ENCODE results near the gene EFCAB14. TPM values are rescaled to one million over a fixed set of nuclear protein-coding genes. Genes with fewer than 3 reads are reported as not detected.

EFCAB14 gene
- total and polyA plus RNA-seq, 2 donors (not counting 3 experiments of a cell fraction or from before 2014, with no cell fraction given), result 30.0 to 81.7 TPM

GRCh38 chr1:46718340-46718726 is 581 bp downstream of the EFCAB14 start:
- ChIA-PET CTCF (interaction anchor here (1.0 to 1.8 kb wide), 3 partner anchors 96 to 186 kb away, joined by 3 to 4 read pairs (median 4); partner anchors contain the start of gene MOB3C), POLR2A (no interaction called here)
- peak overlapping the region; percentile 86 for H2AFZ ChIP-seq (ENCODE audit: low read depth, low read length)
- H3K4me2 ChIP-seq (ENCODE audit: insufficient read depth, low read length), result peak overlapping the region; percentile 96
- H3K27me3 ChIP-seq (ENCODE audit: control insufficient read depth in 2 of 2, insufficient read depth in 2 of 2, low read length in 2 of 2), result peaks cover 0 to 6% of the 10 kb centered on the region in 2 experiments
- BruUV-seq (replicated peaks), result no TSS peak
- intact Hi-C loops (cut with micrococcal nuclease), result loop anchor here (2.0 to 10.0 kb wide), 2 partner anchors 32 to 616 kb away; partner anchors contain the start of gene CMPK1
- FAIRE-seq, result peak; percentile 69
- H3K4me3 ChIP-seq (replicated peaks in 1 of 3; ENCODE audit: insufficient read depth in 1 of 3, low read depth in 1 of 3, low read length in 3 of 3), result peak overlapping the region; percentile 63 to 96 (median 83)
- TF ChIP-seq POLR2A (IDR thresholded peaks at IDR 0.05; ENCODE audit: low read depth, low read length), result no peak
- no peak for TF ChIP-seq MYC (IDR thresholded peaks at IDR 0.05; ENCODE audit: low read depth, low read length)
- no peak for TF ChIP-seq GATA2 (IDR thresholded peaks at IDR 0.05; ENCODE audit: insufficient read depth, insufficient read length, low read depth, low read length)
- no peaks in the 10 kb centered on the region for H3K9me1 ChIP-seq (replicated peaks; ENCODE audit: control insufficient read depth, extremely low read depth, insufficient read depth, low read length)
- H3K9me3 ChIP-seq (replicated peaks; ENCODE audit: control insufficient read depth, insufficient read depth, low read length), result no peaks in the 10 kb centered on the region
- peak overlapping the region; percentile 92 for H3K9ac ChIP-seq (replicated peaks; ENCODE audit: extremely low read depth, insufficient read depth, low read length)
- no peak for DNase-seq (ENCODE audit: low read depth, low spot score)
- peaks cover 25% of the 10 kb centered on the region for H3K79me2 ChIP-seq (ENCODE audit: control insufficient read depth, insufficient read depth, low read length)
- peak overlapping the region; percentile 82 for H3K27ac ChIP-seq (ENCODE audit: insufficient read depth, low read depth, low read length)
- peaks cover 6% of the 10 kb centered on the region for H4K20me1 ChIP-seq (replicated peaks; ENCODE audit: control insufficient read depth, extremely low read depth, insufficient read depth, low read length)
- H3K36me3 ChIP-seq (ENCODE audit: control insufficient read depth in 2 of 2, extremely low read depth in 1 of 2, insufficient read depth in 2 of 2, low read length in 2 of 2), result peaks cover 3 to 8% of the 10 kb centered on the region in 2 experiments
- dilution Hi-C loops (cut with MboI; ENCODE audit: extremely low pct_ligation_motif_present, low sequenced_read_pairs), result no loop called here
- peaks cover 27% of the 10 kb centered on the region for H3K4me1 ChIP-seq (ENCODE audit: control insufficient read depth, extremely low read depth, insufficient read depth, low read length)

GRCh38 chr1:46717654-46718053 is 1.3 kb downstream of the EFCAB14 start:
- peaks cover 6% of the 10 kb centered on the region for H4K20me1 ChIP-seq (replicated peaks; ENCODE audit: control insufficient read depth, extremely low read depth, insufficient read depth, low read length)
- H3K36me3 ChIP-seq (ENCODE audit: control insufficient read depth in 2 of 2, extremely low read depth in 1 of 2, insufficient read depth in 2 of 2, low read length in 2 of 2), result peaks cover 3 to 8% of the 10 kb centered on the region in 2 experiments
- BruUV-seq (replicated peaks), result no TSS peak
- peak overlapping the region in 2 of 3 experiments; percentile 63 to 83 for H3K4me3 ChIP-seq (replicated peaks in 1 of 3; ENCODE audit: insufficient read depth in 1 of 3, low read depth in 1 of 3, low read length in 3 of 3)
- no peaks in the 10 kb centered on the region for H3K9me1 ChIP-seq (replicated peaks; ENCODE audit: control insufficient read depth, extremely low read depth, insufficient read depth, low read length)
- peaks cover 24% of the 10 kb centered on the region for H3K4me1 ChIP-seq (ENCODE audit: control insufficient read depth, extremely low read depth, insufficient read depth, low read length)
- DNase-seq (ENCODE audit: low read depth, low spot score) (no peak), FAIRE-seq (no peak)
- TF ChIP-seq FOS (IDR thresholded peaks at IDR 0.05; ENCODE audit: borderline replicate concordance, insufficient read depth, low read length) (no peak), GATA2 (IDR thresholded peaks at IDR 0.05; ENCODE audit: insufficient read depth, insufficient read length, low read depth, low read length) (no peak), POLR2AphosphoS5 (IDR thresholded peaks at IDR 0.05; ENCODE audit: insufficient read depth, low read depth, low read length) (no peak), JUN (IDR thresholded peaks at IDR 0.05; ENCODE audit: borderline replicate concordance, insufficient read depth, insufficient read length, low read depth) (no peak), MYC (IDR thresholded peaks at IDR 0.05; ENCODE audit: low read depth, low read length) (no peak), EZH2 (IDR thresholded peaks at IDR 0.05; ENCODE audit: borderline replicate concordance, low read depth, low read length, severe bottlenecking) (no peak), MAX (IDR thresholded peaks at IDR 0.05; ENCODE audit: insufficient read depth, insufficient read length) (no peak), POLR2A (IDR thresholded peaks at IDR 0.05; ENCODE audit: low read depth, low read length) (no peak)
- TF ChIP-seq, protein P1, sequence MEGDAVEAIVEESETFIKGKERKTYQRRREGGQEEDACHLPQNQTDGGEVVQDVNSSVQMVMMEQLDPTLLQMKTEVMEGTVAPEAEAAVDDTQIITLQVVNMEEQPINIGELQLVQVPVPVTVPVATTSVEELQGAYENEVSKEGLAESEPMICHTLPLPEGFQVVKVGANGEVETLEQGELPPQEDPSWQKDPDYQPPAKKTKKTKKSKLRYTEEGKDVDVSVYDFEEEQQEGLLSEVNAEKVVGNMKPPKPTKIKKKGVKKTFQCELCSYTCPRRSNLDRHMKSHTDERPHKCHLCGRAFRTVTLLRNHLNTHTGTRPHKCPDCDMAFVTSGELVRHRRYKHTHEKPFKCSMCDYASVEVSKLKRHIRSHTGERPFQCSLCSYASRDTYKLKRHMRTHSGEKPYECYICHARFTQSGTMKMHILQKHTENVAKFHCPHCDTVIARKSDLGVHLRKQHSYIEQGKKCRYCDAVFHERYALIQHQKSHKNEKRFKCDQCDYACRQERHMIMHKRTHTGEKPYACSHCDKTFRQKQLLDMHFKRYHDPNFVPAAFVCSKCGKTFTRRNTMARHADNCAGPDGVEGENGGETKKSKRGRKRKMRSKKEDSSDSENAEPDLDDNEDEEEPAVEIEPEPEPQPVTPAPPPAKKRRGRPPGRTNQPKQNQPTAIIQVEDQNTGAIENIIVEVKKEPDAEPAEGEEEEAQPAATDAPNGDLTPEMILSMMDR (IDR thresholded peaks at IDR 0.05; ENCODE audit: extremely low read depth in 1 of 2, insufficient read depth in 1 of 2, low read depth in 1 of 2, low read length in 2 of 2), result no peak
- no peak overlapping the region for H3K27ac ChIP-seq (ENCODE audit: insufficient read depth, low read depth, low read length)
- no peaks in the 10 kb centered on the region for H3K9me3 ChIP-seq (replicated peaks; ENCODE audit: control insufficient read depth, insufficient read depth, low read length)
- no peak overlapping the region for H3K9ac ChIP-seq (replicated peaks; ENCODE audit: extremely low read depth, insufficient read depth, low read length)
- CTCF ChIA-PET, result interaction anchor here (1.4 to 1.8 kb wide), 2 partner anchors 95 to 101 kb away, joined by 4 read pairs; partner anchors contain the start of gene MOB3C
- POLR2A ChIA-PET, result interaction anchor here (0.6 kb wide), 1 partner anchor 19 kb away, joined by 3 read pairs; no protein-coding TSS in a partner anchor
- H3K79me2 ChIP-seq (ENCODE audit: control insufficient read depth, insufficient read depth, low read length), result peaks cover 25% of the 10 kb centered on the region
- intact Hi-C loops (cut with micrococcal nuclease), result loop anchor here (2.0 to 10.0 kb wide), 2 partner anchors 31 to 617 kb away; partner anchors contain the start of gene CMPK1
- H3K4me2 ChIP-seq (ENCODE audit: insufficient read depth, low read length), result peak overlapping the region; percentile 96
- dilution Hi-C loops (cut with MboI; ENCODE audit: extremely low pct_ligation_motif_present, low sequenced_read_pairs), result no loop called here
- no peak overlapping the region for H2AFZ ChIP-seq (ENCODE audit: low read depth, low read length)
- H3K27me3 ChIP-seq (ENCODE audit: control insufficient read depth in 2 of 2, insufficient read depth in 2 of 2, low read length in 2 of 2), result peaks cover 0 to 5% of the 10 kb centered on the region in 2 experiments

Measured in endothelial cell of umbilical vein (primary cell).